H1 (cell line): ENCODE measurements around the gene EYA2. TPM values are rescaled to one million over a fixed set of nuclear protein-coding genes. Genes with fewer than 3 reads are reported as not detected.

ENCODE experiments used
- CTCF ChIA-PET: fragments of 300-600 bp; sonication (Branson Sonifier 250); formaldehyde crosslinking; loops from one replicate; lab custom pipeline; 2021; ENCODE audit not compliant: partially characterized antibody; lab: Charles Lee
- POLR2A ChIA-PET: fragments of 300-600 bp; sonication (Branson Sonifier 250); formaldehyde crosslinking; loops from one replicate; lab custom pipeline; 2021; ENCODE audit warnings: inconsistent platforms; ENCODE audit not compliant: partially characterized antibody; lab: Charles Lee
- DNase-seq, 2 experiments: peaks; one replicate each; pipeline versions ENCODE4 v3.0.0 to v3.0.0-alpha.2; 2010 to 2022; ENCODE audit warnings: low spot score in 2 of 2, low read depth in 1 of 2, mixed read lengths in 1 of 2
- FAIRE-seq: peaks from 2 replicates; lab custom pipeline; 2011; peaks lifted over from hg19 to GRCh38; lab: Jason Lieb, UNC
- H2AFZ ChIP-seq: 2 replicates; pipeline ENCODE4 v1.8.1; 2012; ENCODE audit warnings: low read length, inconsistent platforms
- H2AK5ac ChIP-seq: 2 replicates; pipeline ENCODE4 v1.6.1; 2013; ENCODE audit warnings: low read depth, low read length
- H2BK120ac ChIP-seq: replicated peaks from 2 replicates; pipeline ENCODE3; 2013; ENCODE audit warnings: low read depth, low read length, inconsistent platforms
- H2BK12ac ChIP-seq: 2 replicates; pipeline ENCODE4 v1.6.1; 2013; ENCODE audit warnings: low read depth, low read length
- H2BK15ac ChIP-seq: 2 replicates; pipeline ENCODE4 v1.6.1; 2013; ENCODE audit warnings: low read length
- H2BK20ac ChIP-seq: 2 replicates; pipeline ENCODE4 v1.6.1; 2013; ENCODE audit warnings: low read length
- H2BK5ac ChIP-seq: 2 replicates; pipeline ENCODE4 v1.6.1; 2013; ENCODE audit warnings: low read depth, low read length
- H3K14ac ChIP-seq: 2 replicates; pipeline ENCODE4 v1.6.1; 2013; ENCODE audit warnings: inconsistent platforms; ENCODE audit not compliant: insufficient read length
- H3K18ac ChIP-seq: 2 replicates; pipeline ENCODE4 v1.6.1; 2013; ENCODE audit warnings: low read length; ENCODE audit errors: extremely low read depth
- H3K23ac ChIP-seq: 2 replicates; pipeline ENCODE4 v1.6.1; 2013; ENCODE audit warnings: inconsistent platforms; ENCODE audit not compliant: insufficient read length
- H3K23me2 ChIP-seq: 2 replicates; pipeline ENCODE4 v1.6.1; 2013; ENCODE audit warnings: low read depth, low read length
- H3K27ac ChIP-seq: 2 replicates; pipeline ENCODE4 v1.6.1; 2011; ENCODE audit warnings: low read depth, low read length, inconsistent platforms
- H3K27me3 ChIP-seq, 4 experiments: replicated peaks in 1 of 4; 1 replicate in 1 of 4; 2 replicates in 3 of 4; pipeline versions ENCODE4 v1.6.1 to v1.8.1; 2011 to 2013; ENCODE audit warnings: low read length in 3 of 4, mild to moderate bottlenecking in 3 of 4, inconsistent platforms in 2 of 4, mixed read lengths in 2 of 4, moderate library complexity in 1 of 4; ENCODE audit not compliant: control insufficient read depth in 3 of 4, insufficient read depth in 3 of 4; ENCODE audit errors: extremely low read depth in 1 of 4
- H3K36me3 ChIP-seq, 4 experiments: 2 replicates each; pipeline versions ENCODE4 v1.6.1 to v1.8.1; 2011 to 2013; ENCODE audit warnings: mild to moderate bottlenecking in 4 of 4, low read length in 3 of 4, moderate library complexity in 2 of 4, control low read depth in 1 of 4, inconsistent platforms in 1 of 4; ENCODE audit not compliant: insufficient read depth in 4 of 4, control insufficient read depth in 2 of 4
- H3K4ac ChIP-seq: replicated peaks from 2 replicates; pipeline ENCODE3; 2013; ENCODE audit warnings: low read length, low read depth, mixed read lengths, inconsistent platforms; ENCODE audit not compliant: insufficient read length
- H3K4me1 ChIP-seq, 4 experiments: replicated peaks in 1 of 4; 1 replicate in 1 of 4; 2 replicates in 3 of 4; pipeline versions ENCODE4 v1.6.1 to v1.8.1; 2011 to 2013; ENCODE audit warnings: low read length in 3 of 4, inconsistent platforms in 2 of 4, mixed read lengths in 1 of 4; ENCODE audit not compliant: insufficient read depth in 4 of 4, control insufficient read depth in 3 of 4
- H3K4me2 ChIP-seq, 2 experiments: 2 replicates each; pipeline versions ENCODE4 v1.6.1 to v1.8.1; 2011 to 2013; ENCODE audit warnings: low read depth in 2 of 2, low read length in 2 of 2, control low read depth in 1 of 2, inconsistent platforms in 1 of 2, mild to moderate bottlenecking in 1 of 2; ENCODE audit not compliant: insufficient read depth in 1 of 2
- H3K4me3 ChIP-seq, 4 experiments: fragments of 200-600, 300-600 bp in 1 of 4; sonication (generic), shearing (Covaris generic), sonication (Bioruptor Twin) in 1 of 4; 2 replicates each; pipeline versions ENCODE4 v1.5.1 to v1.8.1; 2011 to 2016; ENCODE audit warnings: low read length in 4 of 4, low read depth in 3 of 4, control low read depth in 2 of 4, inconsistent platforms in 2 of 4, mild to moderate bottlenecking in 2 of 4, mixed read lengths in 1 of 4, moderate library complexity in 1 of 4; ENCODE audit not compliant: insufficient read depth in 2 of 4; ENCODE audit errors: extremely low read depth in 1 of 4
- H3K56ac ChIP-seq: replicated peaks from 2 replicates; pipeline ENCODE3; 2013; ENCODE audit warnings: low read depth, mild to moderate bottlenecking, mixed read lengths, low read length, inconsistent platforms; ENCODE audit not compliant: insufficient read length
- H3K79me1 ChIP-seq: 2 replicates; pipeline ENCODE4 v1.6.1; 2013; ENCODE audit warnings: low read depth, low read length, control low read depth
- H3K79me2 ChIP-seq, 2 experiments: 2 replicates each; pipeline versions ENCODE4 v1.6.1 to v1.8.1; 2012 to 2013; ENCODE audit warnings: low read length in 2 of 2, mild to moderate bottlenecking in 2 of 2, inconsistent platforms in 1 of 2; ENCODE audit not compliant: insufficient read depth in 2 of 2, control insufficient read depth in 1 of 2
- H3K9ac ChIP-seq, 4 experiments: replicated peaks in 1 of 4; 1 replicate in 1 of 4; 2 replicates in 3 of 4; pipeline versions ENCODE4 v1.6.1 to v1.8.1; 2011 to 2013; ENCODE audit warnings: low read depth in 3 of 4, low read length in 3 of 4, control low read depth in 2 of 4, mild to moderate bottlenecking in 2 of 4, moderate library complexity in 2 of 4, inconsistent platforms in 1 of 4; ENCODE audit errors: extremely low read depth in 1 of 4
- H3K9me3 ChIP-seq, 2 experiments: 2 replicates each; pipeline versions ENCODE4 v1.6.1 to v1.8.1; 2012 to 2013; ENCODE audit warnings: mild to moderate bottlenecking in 2 of 2, moderate library complexity in 2 of 2, control low read depth in 1 of 2, inconsistent platforms in 1 of 2, low read depth in 1 of 2, low read length in 1 of 2, mixed read lengths in 1 of 2; ENCODE audit not compliant: insufficient read depth in 2 of 2
- H4K20me1 ChIP-seq, 2 experiments: replicated peaks in 1 of 2; 2 replicates each; pipeline versions ENCODE3 to v1.8.1; 2011 to 2013; ENCODE audit warnings: inconsistent platforms in 2 of 2, low read length in 2 of 2, mild to moderate bottlenecking in 1 of 2; ENCODE audit not compliant: insufficient read depth in 2 of 2, control insufficient read depth in 1 of 2
- H4K5ac ChIP-seq: 2 replicates; pipeline ENCODE4 v1.6.1; 2013; ENCODE audit warnings: low read length, low read depth, mixed read lengths, inconsistent platforms; ENCODE audit not compliant: insufficient read length
- H4K8ac ChIP-seq: 2 replicates; pipeline ENCODE4 v1.8.0; 2013; ENCODE audit warnings: mild to moderate bottlenecking, moderate library complexity, low read length, inconsistent platforms; ENCODE audit not compliant: insufficient read depth; ENCODE audit errors: extremely low read depth
- H4K91ac ChIP-seq: replicated peaks from 2 replicates; pipeline ENCODE3; 2013; ENCODE audit warnings: low read length, mixed read lengths, inconsistent platforms; ENCODE audit not compliant: insufficient read length
- FOSL1 ChIP-seq: IDR thresholded peaks from 2 replicates; pipeline ENCODE4 v1.6.1; 2011; ENCODE audit warnings: mild to moderate bottlenecking, low read depth, low read length, moderate library complexity; ENCODE audit not compliant: insufficient read depth
- SIN3A ChIP-seq, 2 experiments: IDR thresholded peaks in 1 of 2; conservative IDR thresholded peaks in 1 of 2; 2 replicates each; pipeline ENCODE4 v1.6.1; 2011 to 2012; ENCODE audit warnings: low read length in 2 of 2, improper control_type of control experiment in 1 of 2, low read depth in 1 of 2, mild to moderate bottlenecking in 1 of 2
- SIRT6 ChIP-seq: IDR thresholded peaks from one replicate; pipeline ENCODE4 v1.7.1; 2012; ENCODE audit warnings: low read length, inconsistent platforms
- WGBS, 2 experiments: shearing (Covaris generic) in 1 of 2; methylation state at CpG; one replicate each; pipeline versions ENCODE4 v1.1.6 to v1.1.7; 2013 to 2015; ENCODE audit warnings: low lambda C conversion rate in 2 of 2, mixed read lengths in 2 of 2, inconsistent platforms in 1 of 2, low coverage in 1 of 2, missing lambda C conversion rate in 1 of 2; ENCODE audit not compliant: insufficient replicate concordance in 2 of 2, insufficient coverage in 1 of 2, insufficient read length in 1 of 2; ENCODE audit errors: extremely low coverage in 1 of 2, missing lambda C conversion rate in 1 of 2; 5-methylcytosine and 5-hydroxymethylcytosine counted together
- polyA plus RNA-seq, 7 experiments: library from polyadenylated mRNA; depleted of rRNA in 3 of 7; stranded (reverse) in 5 of 7; unstranded in 2 of 7; fragments of >200 nt in 5 of 7; fragments of 200-250 nt in 2 of 7; gene quantifications; 1 replicate in 5 of 7; 2 replicates in 1 of 7; 4 replicates in 1 of 7; pipeline versions ENCODE4 v1.2.1 to v1.2.3, GENCODE V29; 2011 to 2013; ENCODE audit warnings: missing spikeins in 2 of 7, mixed read lengths in 2 of 7
- total RNA-seq: library from RNA; stranded (reverse); fragmentation: NEBNext Ultra II Directional; extraction: Animal tissue kit (Norgen Biotek cat#: 25700); gene quantifications from 2 replicates; pipeline ENCODE4 v1.2.1, GENCODE V29; 2021

The EYA2 gene
- total and polyA plus RNA-seq, 2 of the 8 experiments (the other 6 are each of a cell fraction or from before 2014, with no cell fraction given) = 1.6 to 1.7 TPM

- H3K9ac ChIP-seq = no peak overlapping the region
- no peak overlapping the region for H3K4me3 ChIP-seq
- H3K27ac ChIP-seq = no peak overlapping the region
- no peak overlapping the region; the same call in 1 of the 2 replicates for H3K18ac ChIP-seq
- no peak for DNase-seq
- no peaks in the 10 kb centered on the region for H3K4me1 ChIP-seq
- peak overlapping the region; percentile 19; the same call in 1 of the 2 replicates for H2BK12ac ChIP-seq
- WGBS, 2 experiments = 92% methylated on average over 9 of the region's 9 CpGs; no CpG with 5 or more reads in 1 of the 2 experiments
- H2AFZ ChIP-seq = no peak overlapping the region
- H3K23me2 ChIP-seq = no peaks in the 10 kb centered on the region
- no peak overlapping the region for H3K56ac ChIP-seq
- no peak overlapping the region for H2BK5ac ChIP-seq
- H2BK20ac ChIP-seq = no peak overlapping the region
- no peaks in the 10 kb centered on the region for H3K79me2 ChIP-seq
- H3K14ac ChIP-seq = no peak overlapping the region
- no peaks in the 10 kb centered on the region for H4K20me1 ChIP-seq
- H3K9me3 ChIP-seq = no peaks in the 10 kb centered on the region
- H3K36me3 ChIP-seq = no peaks in the 10 kb centered on the region
- no peak overlapping the region for H2AK5ac ChIP-seq
- FAIRE-seq = no peak
- no peaks in the 10 kb centered on the region for H3K79me1 ChIP-seq
- ChIA-PET POLR2A (no interaction called here), CTCF (no interaction called here)
- no peak overlapping the region for H2BK15ac ChIP-seq
- no peak overlapping the region for H3K23ac ChIP-seq
- no peak overlapping the region for H4K91ac ChIP-seq
- no peak overlapping the region for H3K4ac ChIP-seq
- no peak overlapping the region for H4K8ac ChIP-seq
- no peak overlapping the region for H4K5ac ChIP-seq
- no peak overlapping the region for H3K4me2 ChIP-seq
- peak overlapping the region; percentile 48 for H2BK120ac ChIP-seq
- H3K27me3 ChIP-seq = no peaks in the 10 kb centered on the region
- TF ChIP-seq FOSL1 = no peak
- TF ChIP-seq SIRT6 = no peak
- TF ChIP-seq SIN3A (conservative IDR thresholded peaks at IDR 0.05 in 1 of 2, IDR thresholded peaks at IDR 0.05 in 1 of 2; ENCODE audit: low read depth in 1 of 2, low read length in 2 of 2) = no peak
These were observed 49.7 kb upstream of the EYA2 start for GRCh38 chr20:46844965-46845364.
